RWPE1 (cell line): ENCODE data around the gene CHST3.

Experiments
- CTCF ChIA-PET: fragments of 350-600 bp; sonication (Branson Sonifier 250); formaldehyde crosslinking; extraction: SDS; loops from one replicate; lab custom pipeline; 2021; lab: Yijun Ruan, JAX
- POLR2A ChIA-PET: fragments of 400-600 bp; formaldehyde crosslinking; extraction: SDS; loops from one replicate; lab custom pipeline; 2020; ENCODE audit warnings: antibody characterized with exemption; ENCODE audit not compliant: low non-redundant PET; lab: Yijun Ruan, JAX
- DNase-seq: peaks from one replicate; pipeline ENCODE4 v3.0.0; 2012; ENCODE audit warnings: low spot score
- H3K27ac ChIP-seq: fragments of 450-650 bp; 2 replicates; pipeline ENCODE4 v1.5.1; 2017
- TF ChIP-seq, protein P1 (sequence below): fragments of 450-650 bp; conservative IDR thresholded peaks from 2 replicates; pipeline ENCODE4 v1.5.1; 2017; ENCODE audit warnings: low read depth, mild to moderate bottlenecking

Gene CHST3

DNA sequence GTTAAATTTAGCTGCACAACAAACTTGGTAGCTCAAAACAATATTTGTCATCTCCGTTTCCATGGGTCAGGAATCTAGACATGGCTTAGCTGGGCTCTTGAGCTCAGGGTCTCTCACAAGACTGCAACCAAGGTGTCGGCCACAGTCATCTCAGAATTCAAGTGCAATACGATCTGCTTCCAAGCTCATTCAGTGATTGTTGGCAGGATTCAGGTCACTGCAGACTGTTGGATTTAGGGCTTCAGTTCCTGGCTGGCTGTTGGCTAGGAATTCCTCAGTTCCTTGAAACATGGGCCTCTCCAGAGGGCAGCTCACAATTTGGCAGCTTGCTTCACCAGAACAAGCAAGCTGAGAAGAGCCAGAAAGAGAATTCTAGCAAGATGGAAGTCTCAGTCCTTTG lies 17.5 kb upstream of the CHST3 start:
- ChIA-PET CTCF (no interaction called here), POLR2A (interaction anchor here (0.5 kb wide), 1 partner anchor 43 kb away, joined by 3 read pairs; no protein-coding TSS in a partner anchor)
- TF ChIP-seq, protein P1, sequence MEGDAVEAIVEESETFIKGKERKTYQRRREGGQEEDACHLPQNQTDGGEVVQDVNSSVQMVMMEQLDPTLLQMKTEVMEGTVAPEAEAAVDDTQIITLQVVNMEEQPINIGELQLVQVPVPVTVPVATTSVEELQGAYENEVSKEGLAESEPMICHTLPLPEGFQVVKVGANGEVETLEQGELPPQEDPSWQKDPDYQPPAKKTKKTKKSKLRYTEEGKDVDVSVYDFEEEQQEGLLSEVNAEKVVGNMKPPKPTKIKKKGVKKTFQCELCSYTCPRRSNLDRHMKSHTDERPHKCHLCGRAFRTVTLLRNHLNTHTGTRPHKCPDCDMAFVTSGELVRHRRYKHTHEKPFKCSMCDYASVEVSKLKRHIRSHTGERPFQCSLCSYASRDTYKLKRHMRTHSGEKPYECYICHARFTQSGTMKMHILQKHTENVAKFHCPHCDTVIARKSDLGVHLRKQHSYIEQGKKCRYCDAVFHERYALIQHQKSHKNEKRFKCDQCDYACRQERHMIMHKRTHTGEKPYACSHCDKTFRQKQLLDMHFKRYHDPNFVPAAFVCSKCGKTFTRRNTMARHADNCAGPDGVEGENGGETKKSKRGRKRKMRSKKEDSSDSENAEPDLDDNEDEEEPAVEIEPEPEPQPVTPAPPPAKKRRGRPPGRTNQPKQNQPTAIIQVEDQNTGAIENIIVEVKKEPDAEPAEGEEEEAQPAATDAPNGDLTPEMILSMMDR, result no peak
- H3K27ac ChIP-seq, result no peak overlapping the region
- DNase-seq, result no peak

- DNase-seq, result no peak
- H3K27ac ChIP-seq, result no peak overlapping the region
- ChIA-PET POLR2A (no interaction called here), CTCF (interaction anchor here (0.9 kb wide), 1 partner anchor 18 kb away, joined by 3 read pairs; no protein-coding TSS in a partner anchor)
- TF ChIP-seq, protein P1, result no peak
Observed at GRCh38 chr10:71948496-71949067, 15.6 kb upstream of the CHST3 start.

DNA sequence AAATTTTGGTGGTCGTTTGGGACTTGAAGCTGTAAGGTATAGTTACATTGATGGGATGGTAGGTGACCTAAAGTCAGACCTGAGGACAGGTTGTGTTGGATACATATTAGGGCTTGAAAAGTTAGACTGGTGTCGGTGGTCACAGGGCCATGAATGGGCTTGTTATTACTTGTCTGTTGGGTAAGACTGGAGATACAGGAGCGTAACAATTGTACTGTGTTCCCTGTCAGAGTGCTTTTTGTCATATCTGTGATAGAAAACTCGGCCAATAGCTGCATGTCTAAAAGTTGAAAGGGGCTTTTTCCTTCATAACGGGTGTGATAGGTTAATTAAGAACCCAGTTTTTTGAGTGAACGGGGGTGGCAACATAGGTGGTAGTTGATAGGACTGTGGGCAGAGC lies 13.5 kb upstream of the CHST3 start:
- no peak overlapping the region for H3K27ac ChIP-seq
- ChIA-PET CTCF (interaction anchor here (0.7 kb wide), 1 partner anchor 77 kb away, joined by 3 read pairs; no protein-coding TSS in a partner anchor), POLR2A (no interaction called here)
- no peak for DNase-seq
- TF ChIP-seq, protein P1, result no peak

DNA sequence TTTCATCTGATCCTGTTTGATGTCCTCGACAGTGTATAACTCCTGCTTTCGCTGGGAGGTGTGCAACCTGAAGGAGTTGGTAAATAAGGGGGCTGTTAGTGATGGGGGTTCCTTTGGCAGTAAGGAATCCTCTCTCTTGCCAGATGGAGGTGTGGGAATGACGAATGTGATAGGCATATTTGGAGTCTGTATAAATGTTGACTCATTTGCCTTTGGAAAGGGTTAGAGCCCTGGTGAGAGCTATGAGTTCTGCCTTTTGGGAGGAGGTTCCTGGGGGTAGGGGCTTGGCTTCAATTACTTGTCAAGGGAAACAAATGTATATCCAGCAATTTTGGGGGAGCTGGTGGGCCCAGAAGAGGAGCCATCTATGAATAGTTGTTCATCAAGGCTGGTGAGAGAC lies 11.4 kb upstream of the CHST3 start:
- H3K27ac ChIP-seq, result no peak overlapping the region
- TF ChIP-seq, protein P1, result no peak
- no peak for DNase-seq
- POLR2A ChIA-PET, result no interaction called here
- CTCF ChIA-PET, result interaction anchor here (1.2 kb wide), 1 partner anchor 36 kb away, joined by 4 read pairs; no protein-coding TSS in a partner anchor

GRCh38 chr10:71957546-71958275 lies 6.5 kb upstream of the CHST3 start:
- ChIA-PET CTCF (interaction anchor here (0.5 to 1.0 kb wide), 3 partner anchors 11 to 688 kb away, joined by 3 to 4 read pairs (median 3); no protein-coding TSS in a partner anchor), POLR2A (no interaction called here)
- TF ChIP-seq, protein P1, result no peak
- DNase-seq, result no peak
- H3K27ac ChIP-seq, result no peak overlapping the region

GRCh38 chr10:71959526-71959925 lies 4.7 kb upstream of the CHST3 start:
- POLR2A ChIA-PET, result no interaction called here
- CTCF ChIA-PET, result interaction anchor here (1.0 to 1.3 kb wide), 2 partner anchors 18 to 63 kb away, joined by 3 to 6 read pairs; no protein-coding TSS in a partner anchor
- no peak for DNase-seq
- H3K27ac ChIP-seq, result no peak overlapping the region
- TF ChIP-seq, protein P1, result no peak
